HCT116 (cell line): Measurements from ENCODE around the gene CCDC184.
A peak's percentile ranks its signal among the peaks of the same experiment; 100 is the strongest.

ENCODE experiments used
- CEBPB ChIP-seq: IDR thresholded peaks from 2 replicates; pipeline ENCODE4 v1.6.1; 2012; ENCODE audit warnings: low read depth
- POLR2A ChIP-seq: IDR thresholded peaks from 2 replicates; pipeline ENCODE4 v1.7.0; 2011; ENCODE audit warnings: borderline replicate concordance; ENCODE audit not compliant: insufficient read depth, insufficient read length; ENCODE audit errors: extremely low read depth
- RAD21 ChIP-seq: IDR thresholded peaks from 2 replicates; pipeline ENCODE4 v1.6.1; 2012; ENCODE audit warnings: low read depth, mild to moderate bottlenecking
- SP1 ChIP-seq: IDR thresholded peaks from 2 replicates; pipeline ENCODE4 v1.6.1; 2012; ENCODE audit warnings: low read depth
- ZBTB33 ChIP-seq: IDR thresholded peaks from 2 replicates; pipeline ENCODE4 v1.6.1; 2011; ENCODE audit warnings: mild to moderate bottlenecking, low read length, moderate library complexity; ENCODE audit not compliant: insufficient replicate concordance; ENCODE audit errors: extremely low read depth
- ZFX ChIP-seq: fragments of 450-650 bp; IDR thresholded peaks from 2 replicates; pipeline ENCODE4 v1.6.1; 2017
- TF ChIP-seq, protein P1 (sequence below), 3 experiments: fragments of 200-600 bp in 1 of 3; sonication (generic) in 1 of 3; IDR thresholded peaks in 2 of 3; conservative IDR thresholded peaks in 1 of 3; 2 replicates each; pipeline ENCODE4 v1.5.1; 2012 to 2017; ENCODE audit warnings: low read depth in 2 of 3, low read length in 2 of 3, antibody characterized with exemption in 1 of 3, borderline replicate concordance in 1 of 3, control low read depth in 1 of 3, mild to moderate bottlenecking in 1 of 3, mixed read lengths in 1 of 3, mixed run types in 1 of 3, moderate library complexity in 1 of 3; ENCODE audit not compliant: insufficient read depth in 1 of 3

GRCh38 chr12:48157889-48158370 lies 25.5 kb upstream of the CCDC184 start:
- TF ChIP-seq POLR2A (no peak), CEBPB (no peak), RAD21 (no peak), ZBTB33 (no peak), SP1 (no peak), ZFX (no peak)
- TF ChIP-seq, protein P1, sequence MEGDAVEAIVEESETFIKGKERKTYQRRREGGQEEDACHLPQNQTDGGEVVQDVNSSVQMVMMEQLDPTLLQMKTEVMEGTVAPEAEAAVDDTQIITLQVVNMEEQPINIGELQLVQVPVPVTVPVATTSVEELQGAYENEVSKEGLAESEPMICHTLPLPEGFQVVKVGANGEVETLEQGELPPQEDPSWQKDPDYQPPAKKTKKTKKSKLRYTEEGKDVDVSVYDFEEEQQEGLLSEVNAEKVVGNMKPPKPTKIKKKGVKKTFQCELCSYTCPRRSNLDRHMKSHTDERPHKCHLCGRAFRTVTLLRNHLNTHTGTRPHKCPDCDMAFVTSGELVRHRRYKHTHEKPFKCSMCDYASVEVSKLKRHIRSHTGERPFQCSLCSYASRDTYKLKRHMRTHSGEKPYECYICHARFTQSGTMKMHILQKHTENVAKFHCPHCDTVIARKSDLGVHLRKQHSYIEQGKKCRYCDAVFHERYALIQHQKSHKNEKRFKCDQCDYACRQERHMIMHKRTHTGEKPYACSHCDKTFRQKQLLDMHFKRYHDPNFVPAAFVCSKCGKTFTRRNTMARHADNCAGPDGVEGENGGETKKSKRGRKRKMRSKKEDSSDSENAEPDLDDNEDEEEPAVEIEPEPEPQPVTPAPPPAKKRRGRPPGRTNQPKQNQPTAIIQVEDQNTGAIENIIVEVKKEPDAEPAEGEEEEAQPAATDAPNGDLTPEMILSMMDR (IDR thresholded peaks at IDR 0.05 in 2 of 3, conservative IDR thresholded peaks at IDR 0.05 in 1 of 3; ENCODE audit: borderline replicate concordance in 1 of 3, insufficient read depth in 1 of 3, low read depth in 2 of 3, low read length in 2 of 3) = 0 out of 6 replicates have a peak, but pooled peaks of 1 of the 3 experiments have one; percentile 3
